HAP-1 (cell line): Measurements from ENCODE around the gene KCNG1.

ENCODE experiments used
- DNase-seq, 2 experiments: peaks; one replicate each; pipeline ENCODE4 v3.0.0-alpha.2; 2016 to 2020; ENCODE audit warnings: low spot score in 2 of 2
- H3K27me3 ChIP-seq: fragments of 250-450 bp; sonication (Bioruptor Pico); 2 replicates; pipeline ENCODE4 v1.5.1; 2020; ENCODE audit warnings: low read depth, mild to moderate bottlenecking, moderate library complexity
- H3K36me3 ChIP-seq: fragments of 250-450 bp; sonication (Bioruptor Pico); replicated peaks from 2 replicates; pipeline ENCODE4 v1.5.1; 2020; ENCODE audit warnings: mild to moderate bottlenecking
- H3K4me1 ChIP-seq: fragments of 250-450 bp; sonication (Bioruptor Pico); 2 replicates; pipeline ENCODE4 v1.5.1; 2020; ENCODE audit warnings: mild to moderate bottlenecking
- H3K4me3 ChIP-seq: fragments of 250-450 bp; sonication (Bioruptor Pico); 2 replicates; pipeline ENCODE4 v1.5.1; 2020; ENCODE audit warnings: mild to moderate bottlenecking, moderate library complexity
- H3K9me3 ChIP-seq: fragments of 250-450 bp; sonication (Bioruptor Pico); 2 replicates; pipeline ENCODE4 v1.5.1; 2020; ENCODE audit warnings: mild to moderate bottlenecking, moderate library complexity
- in situ Hi-C: fragments of 300-500 bp; cut with MboI; formaldehyde crosslinking; loops from 3 replicates; pipeline ENCODE4 v1.14.3; 2020; ENCODE audit warnings: low sequenced_read_pairs, inconsistent platforms, mixed read lengths

The KCNG1 gene

DNA sequence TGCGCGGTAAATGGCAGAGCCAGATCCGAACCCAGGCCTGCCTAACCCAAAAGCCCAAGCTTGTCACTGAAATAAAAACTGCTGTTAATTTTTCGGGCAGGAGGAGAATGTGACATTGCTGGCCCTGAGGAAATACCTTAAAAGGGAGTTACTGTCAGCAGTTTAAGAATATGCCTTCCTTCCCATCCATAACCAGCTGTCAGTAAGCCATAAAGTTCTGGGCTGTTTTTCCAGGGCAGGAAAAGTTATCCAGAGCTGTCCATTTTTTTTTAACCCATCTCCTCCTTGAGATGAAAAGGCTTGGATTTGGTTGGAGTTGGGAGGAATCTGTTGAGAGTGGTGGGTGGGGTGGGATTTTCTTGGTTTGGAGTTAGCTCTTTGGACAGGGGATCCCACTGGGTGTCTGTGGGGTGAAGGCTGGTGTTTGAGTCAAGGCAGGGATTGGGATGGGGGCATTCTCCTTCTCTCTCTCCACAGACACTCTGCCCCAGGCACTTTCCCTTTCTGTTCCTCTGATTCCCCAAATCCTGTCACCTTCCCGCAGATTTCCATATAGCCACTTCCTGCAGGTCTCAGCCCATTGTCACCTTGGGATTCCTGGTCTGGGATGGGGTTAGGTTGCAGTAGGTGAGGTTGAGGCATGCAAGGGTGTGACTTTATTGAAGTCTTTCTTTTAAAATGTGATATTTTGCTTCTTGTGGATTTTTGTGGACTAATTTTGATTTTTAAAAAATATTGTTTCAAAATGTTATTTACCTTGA, 4.3 kb upstream of the KCNG1 start:
- no peak for DNase-seq
- in situ Hi-C loops, result no loop called here
- H3K27me3 ChIP-seq, result peaks cover 46% of the 10 kb centered on the region

DNA sequence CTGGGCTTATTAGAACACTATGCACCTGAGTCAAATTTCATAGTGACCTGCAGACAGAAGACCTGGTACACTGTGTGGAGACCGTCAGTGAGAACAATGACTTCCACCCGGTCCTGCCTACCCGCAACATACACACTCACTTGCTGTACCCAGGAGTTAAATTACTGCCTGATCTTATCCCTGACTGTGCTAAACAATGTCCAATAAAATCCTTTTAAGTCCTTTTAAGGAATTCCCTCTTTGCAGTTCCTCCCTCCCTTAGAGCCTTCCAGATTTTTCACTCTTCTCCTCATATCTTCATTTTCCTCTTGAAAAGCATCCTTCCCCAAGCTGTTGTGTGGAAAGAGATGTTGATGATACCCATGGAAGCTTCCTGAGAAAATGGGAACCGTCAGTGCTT, 3.4 kb upstream of the KCNG1 start:
- Histone ChIP-seq H3K9me3 (no peaks in the 10 kb centered on the region), H3K4me3 (no peak overlapping the region), H3K36me3 (no peaks in the 10 kb centered on the region), H3K4me1 (peaks cover 11% of the 10 kb centered on the region), H3K27me3 (peaks cover 46% of the 10 kb centered on the region)
- in situ Hi-C loops, result no loop called here
- DNase-seq, result no peak

More for the DNA sequence above, 4.3 kb upstream of the KCNG1 start:
- peaks cover 7% of the 10 kb centered on the region for H3K4me1 ChIP-seq
- no peak overlapping the region for H3K4me3 ChIP-seq
- H3K36me3 ChIP-seq, result no peaks in the 10 kb centered on the region
- no peaks in the 10 kb centered on the region for H3K9me3 ChIP-seq

DNA sequence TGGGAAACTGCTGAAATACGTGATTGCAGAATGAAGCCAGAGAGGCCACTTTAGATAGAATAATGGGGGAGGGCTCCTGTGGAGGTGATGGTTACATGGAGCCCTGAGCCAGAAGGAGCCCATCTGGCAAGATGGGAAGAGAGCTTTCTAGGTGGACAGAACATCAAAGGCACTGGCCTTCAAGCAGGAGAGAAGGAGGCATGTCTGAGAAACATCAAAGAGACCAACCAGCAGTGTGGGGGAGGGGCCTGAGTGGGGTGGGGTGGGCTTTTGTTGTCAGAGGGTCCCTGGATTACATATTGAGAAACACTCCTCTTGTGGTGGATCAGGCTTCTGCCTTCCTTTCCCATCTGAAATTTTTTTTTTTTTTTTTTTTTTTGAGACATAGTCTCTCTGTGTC, 1.9 kb upstream of the KCNG1 start:
- no peaks in the 10 kb centered on the region for H3K36me3 ChIP-seq
- no peak for DNase-seq
- H3K27me3 ChIP-seq, result peaks cover 32% of the 10 kb centered on the region
- H3K4me1 ChIP-seq, result peaks cover 11% of the 10 kb centered on the region
- no peaks in the 10 kb centered on the region for H3K9me3 ChIP-seq
- in situ Hi-C loops, result no loop called here
- no peak overlapping the region for H3K4me3 ChIP-seq

DNA sequence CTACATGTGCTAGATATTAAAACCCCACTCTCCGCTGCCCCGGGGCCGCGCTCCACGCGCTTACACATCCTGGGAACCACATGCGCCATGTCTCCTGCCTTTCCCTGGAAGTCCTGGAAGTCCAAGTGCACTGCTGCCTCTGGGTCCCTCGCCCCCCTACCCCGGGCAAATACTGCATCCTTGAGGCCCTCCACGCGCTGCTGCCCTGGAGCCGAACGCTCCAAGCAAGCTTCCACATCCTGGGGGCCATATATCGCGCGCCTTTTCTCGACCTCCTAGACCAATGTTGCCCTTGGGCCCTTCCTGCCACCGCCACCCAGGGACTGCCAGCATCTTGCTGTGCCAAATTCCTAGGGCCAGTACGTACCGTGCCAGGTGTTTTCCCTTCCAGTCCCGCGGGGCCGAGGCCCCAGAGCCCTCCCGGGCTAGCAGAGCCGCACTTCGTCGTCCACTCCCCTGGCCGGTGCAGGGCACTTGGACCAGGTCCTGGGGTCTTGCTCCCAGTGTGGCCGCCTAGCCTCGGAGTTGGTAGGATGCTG, 779 bp upstream of the KCNG1 start:
- peak overlapping the region; percentile 44 for H3K4me3 ChIP-seq
- in situ Hi-C loops, result no loop called here

DNA sequence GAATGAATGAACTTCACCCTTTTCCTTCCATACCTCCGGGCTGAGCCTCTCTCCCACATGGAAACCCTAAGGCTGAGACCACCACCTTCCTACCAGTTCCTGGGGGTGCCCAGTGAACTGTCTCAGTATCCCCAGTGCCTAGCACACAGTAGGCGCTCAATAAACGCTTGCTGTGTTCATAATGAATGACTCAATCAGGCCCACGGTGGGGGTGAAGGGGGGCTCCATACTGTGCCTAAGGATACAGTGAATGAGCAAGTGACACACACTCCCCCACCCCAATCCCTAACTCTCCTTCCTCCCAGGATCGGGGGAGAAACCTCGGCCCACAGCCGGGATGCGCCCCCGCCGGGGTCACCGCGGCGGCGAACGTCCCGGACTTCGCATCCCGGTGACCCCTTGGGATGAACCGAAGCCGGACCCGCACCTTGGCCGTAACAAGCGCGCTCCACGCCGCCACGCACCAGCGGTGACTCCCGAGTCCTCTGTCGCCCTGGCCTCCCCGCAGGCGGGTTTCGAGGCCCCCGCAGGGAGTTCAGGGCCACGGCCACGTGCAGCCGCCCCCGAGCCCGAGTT, 592 bp downstream of the KCNG1 start:
- Histone ChIP-seq H3K36me3 (no peaks in the 10 kb centered on the region; the same call in 1 of the 2 replicates), H3K4me3 (peak overlapping the region; percentile 44), H3K9me3 (no peaks in the 10 kb centered on the region), H3K27me3 (peaks cover 10% of the 10 kb centered on the region), H3K4me1 (peaks cover 11% of the 10 kb centered on the region)
- DNase-seq, result no peak
- in situ Hi-C loops, result no loop called here

More for the DNA sequence above, 779 bp upstream of the KCNG1 start:
- Histone ChIP-seq H3K27me3 (peaks cover 21% of the 10 kb centered on the region), H3K36me3 (no peaks in the 10 kb centered on the region; the same call in 1 of the 2 replicates), H3K4me1 (peaks cover 11% of the 10 kb centered on the region), H3K9me3 (no peaks in the 10 kb centered on the region)
- DNase-seq, result no peak

DNA sequence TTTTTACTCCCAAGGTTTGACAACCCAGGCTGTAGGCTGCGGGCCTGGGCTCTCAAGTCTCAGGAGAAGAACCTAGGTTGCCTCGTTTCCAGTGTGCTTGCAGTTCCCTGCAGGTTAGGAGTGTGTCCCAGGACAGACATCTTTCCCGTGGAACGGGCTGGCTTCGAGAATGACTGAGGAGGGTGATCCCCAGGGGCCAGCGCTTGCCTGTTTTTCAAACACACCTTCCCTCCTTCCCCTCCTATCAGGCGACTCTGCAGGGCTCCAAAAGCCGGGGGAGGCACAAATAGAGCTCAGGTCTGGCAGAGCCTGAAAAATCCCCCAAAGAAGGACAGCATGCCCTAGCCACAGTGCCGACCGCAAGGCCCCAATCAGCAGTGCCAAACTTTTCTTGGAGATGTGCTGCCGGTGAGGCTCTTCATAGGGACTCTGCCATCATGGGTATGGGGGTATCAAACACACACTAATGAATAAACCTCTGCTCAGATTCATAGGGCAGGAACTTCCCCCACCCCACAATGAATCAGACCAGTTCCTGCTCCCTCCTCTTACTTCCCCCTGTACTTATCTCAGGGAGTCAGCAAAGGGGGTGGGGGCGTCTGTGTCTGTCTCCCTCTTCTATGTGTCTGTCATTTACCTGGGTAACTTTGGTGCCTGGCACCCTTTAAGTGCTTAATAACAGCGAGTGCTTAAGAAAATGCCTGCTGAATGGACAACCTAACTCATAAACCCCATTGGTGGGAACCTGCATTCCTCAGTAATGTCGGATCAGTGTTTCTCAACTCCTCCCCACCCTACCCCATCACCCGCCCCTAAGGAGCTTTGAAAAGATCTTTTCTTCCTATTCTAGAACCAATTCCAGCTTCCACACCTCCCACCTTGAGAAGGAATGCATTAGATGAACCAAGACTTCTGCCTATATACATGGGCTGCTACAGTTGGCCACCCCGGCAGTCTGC, 1.6 kb downstream of the KCNG1 start:
- peak; percentile 31 to 51 for DNase-seq
- no peaks in the 10 kb centered on the region; the same call in 1 of the 2 replicates for H3K36me3 ChIP-seq
- H3K27me3 ChIP-seq, result peaks cover 2% of the 10 kb centered on the region; the same call in 1 of the 2 replicates
- in situ Hi-C loops, result no loop called here
- peak overlapping the region; percentile 44 for H3K4me3 ChIP-seq
- H3K4me1 ChIP-seq, result peaks cover 11% of the 10 kb centered on the region
- no peaks in the 10 kb centered on the region for H3K9me3 ChIP-seq

DNA sequence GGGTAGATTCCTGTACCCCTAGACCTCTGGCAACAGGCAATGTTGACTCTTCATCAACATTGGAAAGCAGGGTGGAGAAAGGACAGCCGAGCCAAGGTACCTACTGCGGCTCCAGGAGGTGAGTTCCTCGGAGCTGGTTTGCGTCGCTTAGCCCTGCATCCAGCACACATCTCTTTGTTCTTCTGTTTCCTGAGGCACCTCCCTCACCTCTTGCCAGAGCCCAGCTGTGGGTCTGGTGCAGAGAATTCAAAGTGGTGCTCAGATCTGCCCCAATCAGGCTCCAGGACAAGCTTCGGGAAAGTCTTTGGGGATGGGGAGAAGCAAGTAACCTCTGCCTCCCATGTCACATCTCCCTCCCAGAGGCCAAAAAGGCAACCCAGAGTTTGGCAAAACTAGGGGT, 2.2 kb downstream of the KCNG1 start:
- in situ Hi-C loops, result no loop called here

DNA sequence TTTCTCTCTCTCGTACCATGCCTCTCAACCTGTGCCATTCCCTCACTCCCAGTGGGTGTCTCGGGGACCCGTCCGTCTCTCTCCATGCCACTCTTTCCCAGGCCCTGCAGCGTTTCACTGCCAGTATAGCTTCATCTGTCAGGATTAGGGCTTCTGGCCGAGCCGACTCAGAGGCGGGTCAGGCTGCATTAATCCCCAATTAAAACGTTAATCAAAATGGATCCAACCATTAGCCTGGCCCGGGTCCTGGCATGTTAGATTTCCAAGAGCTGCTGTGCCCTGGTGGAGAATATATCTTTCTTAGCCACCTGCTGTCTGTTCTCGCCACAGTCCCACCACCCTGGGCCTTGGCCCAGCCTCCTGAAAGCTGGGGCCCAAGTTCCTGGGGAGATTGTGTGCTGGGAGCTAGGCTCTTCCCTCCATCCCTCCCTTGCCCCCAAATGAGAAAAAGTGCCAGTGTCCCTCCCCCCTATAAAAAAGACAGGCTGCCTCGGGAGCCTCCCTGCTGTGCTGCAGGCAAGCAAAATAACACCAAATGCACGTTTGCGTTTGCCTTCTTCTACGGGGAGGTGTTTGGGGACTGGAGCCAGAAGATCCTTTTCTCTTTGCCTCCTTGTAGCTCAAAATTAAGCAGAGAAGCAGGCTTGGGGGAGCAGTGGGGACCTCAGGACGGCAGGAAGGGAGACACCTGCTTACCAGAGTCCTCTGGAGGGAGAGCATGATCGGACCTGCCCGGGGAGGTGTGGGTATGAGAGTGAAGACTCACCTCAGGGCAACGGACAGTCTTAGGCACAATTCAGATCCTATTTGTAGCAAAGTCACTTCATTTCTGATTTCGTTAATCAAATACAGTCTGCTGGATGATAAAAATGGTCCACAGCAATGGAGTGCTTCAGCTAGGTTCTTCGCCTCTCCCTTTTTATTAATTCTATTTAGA, 3.0 kb downstream of the KCNG1 start:
- H3K27me3 ChIP-seq, result no peaks in the 10 kb centered on the region
- in situ Hi-C loops, result no loop called here
- H3K36me3 ChIP-seq, result no peaks in the 10 kb centered on the region; the same call in 1 of the 2 replicates
- no peak for DNase-seq
- peaks cover 11% of the 10 kb centered on the region for H3K4me1 ChIP-seq
- H3K4me3 ChIP-seq, result no peak overlapping the region
- H3K9me3 ChIP-seq, result no peaks in the 10 kb centered on the region

More for the DNA sequence above, 2.2 kb downstream of the KCNG1 start:
- Histone ChIP-seq H3K4me1 (peaks cover 11% of the 10 kb centered on the region), H3K27me3 (no peaks in the 10 kb centered on the region), H3K9me3 (no peaks in the 10 kb centered on the region), H3K4me3 (no peak overlapping the region), H3K36me3 (no peaks in the 10 kb centered on the region; the same call in 1 of the 2 replicates)
- no peak for DNase-seq

DNA sequence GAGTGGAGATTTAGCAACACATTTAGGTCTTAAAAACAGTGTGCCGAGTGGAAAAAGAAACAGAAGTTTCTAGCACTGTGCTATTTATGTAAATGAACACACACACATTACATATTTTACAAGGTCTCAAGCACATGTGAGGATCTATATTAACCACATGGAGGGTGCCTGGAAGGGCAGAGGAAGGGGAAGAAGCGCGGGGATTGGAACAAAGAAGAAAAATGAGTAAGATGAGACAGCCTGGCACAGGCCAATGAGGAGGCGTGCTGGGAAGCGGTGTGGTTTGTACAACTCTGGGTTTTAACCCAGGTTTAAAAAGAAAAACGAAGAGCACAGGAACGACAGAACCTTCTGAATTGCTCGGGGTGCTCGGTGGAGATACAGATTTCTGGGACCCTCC, 5.7 kb downstream of the KCNG1 start:
- in situ Hi-C loops, result no loop called here
- H3K4me3 ChIP-seq, result no peak overlapping the region
- H3K36me3 ChIP-seq, result no peaks in the 10 kb centered on the region; the same call in 1 of the 2 replicates
- H3K4me1 ChIP-seq, result peaks cover 4% of the 10 kb centered on the region
- H3K27me3 ChIP-seq, result no peaks in the 10 kb centered on the region
- no peak for DNase-seq
- no peaks in the 10 kb centered on the region for H3K9me3 ChIP-seq

DNA sequence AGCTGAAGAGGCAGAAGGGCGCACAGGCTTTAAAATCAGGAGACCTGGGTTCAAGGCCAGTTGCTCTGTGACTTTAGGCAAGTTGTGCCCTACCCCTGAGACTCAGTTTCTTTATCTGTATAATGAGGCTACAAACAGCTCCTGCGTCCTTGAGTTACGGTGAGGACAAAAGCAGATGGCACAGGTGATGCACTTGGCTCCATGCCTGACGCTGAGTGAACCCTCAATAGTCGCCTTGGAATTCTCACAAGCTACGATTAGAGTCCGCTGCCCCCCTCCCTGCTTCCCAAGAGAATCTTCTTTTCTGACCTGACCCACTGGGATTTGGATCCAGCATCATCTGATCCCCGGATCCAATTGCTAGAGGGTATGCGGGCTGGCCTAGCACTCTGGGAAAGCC, 6.4 kb downstream of the KCNG1 start:
- Histone ChIP-seq H3K36me3 (no peaks in the 10 kb centered on the region; the same call in 1 of the 2 replicates), H3K9me3 (no peaks in the 10 kb centered on the region), H3K4me1 (no peaks in the 10 kb centered on the region), H3K27me3 (no peaks in the 10 kb centered on the region), H3K4me3 (no peak overlapping the region)
- in situ Hi-C loops, result no loop called here
- DNase-seq, result no peak

DNA sequence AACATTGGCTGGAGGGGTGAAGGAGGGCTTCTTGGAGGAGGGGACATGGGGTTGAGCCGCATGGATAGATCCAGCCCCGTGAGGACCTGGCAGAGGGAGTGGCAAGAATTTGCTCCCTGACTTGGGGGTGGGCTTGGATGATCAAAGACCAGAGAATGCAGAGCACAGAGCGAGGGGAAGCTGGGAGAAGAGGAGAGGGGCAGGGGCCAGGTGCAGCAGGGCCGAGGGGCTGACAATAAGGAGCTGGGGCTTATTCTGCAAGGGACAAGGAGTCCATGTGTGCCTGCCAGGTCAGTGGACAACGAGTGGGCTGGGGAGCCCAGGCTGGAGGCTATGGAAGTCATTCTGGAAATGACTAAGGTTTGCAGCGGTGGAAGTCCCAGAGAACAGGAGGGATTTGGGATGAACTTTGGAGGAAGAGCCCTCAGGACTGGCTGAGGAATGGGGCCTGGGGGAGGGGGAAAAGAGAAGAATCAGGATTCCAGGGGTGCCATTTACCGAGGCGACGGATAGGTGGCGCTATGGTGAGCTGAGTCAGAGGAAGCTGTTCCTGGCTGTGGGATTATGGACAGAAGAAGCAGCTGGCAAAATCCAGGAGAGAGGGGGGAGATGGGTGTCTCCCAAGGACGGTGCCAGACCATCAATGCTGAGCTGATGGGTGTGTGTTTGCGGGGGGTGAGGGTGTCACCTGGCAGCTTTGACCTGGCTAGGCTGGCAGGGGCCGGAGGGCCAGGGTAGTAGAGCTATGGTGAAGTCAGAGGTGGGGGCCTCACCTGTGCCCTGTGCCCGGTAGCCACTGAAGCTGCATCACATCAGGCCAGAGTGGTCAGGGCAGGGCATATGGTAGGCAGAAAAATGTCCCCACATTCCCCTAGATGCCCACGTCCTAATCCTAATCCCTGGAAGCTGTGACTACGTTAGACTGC, 7.8 kb downstream of the KCNG1 start:
- in situ Hi-C loops, result no loop called here
- no peaks in the 10 kb centered on the region for H3K27me3 ChIP-seq

More for the DNA sequence above, 7.8 kb downstream of the KCNG1 start:
- Histone ChIP-seq H3K4me1 (no peaks in the 10 kb centered on the region), H3K36me3 (no peaks in the 10 kb centered on the region; the same call in 1 of the 2 replicates), H3K9me3 (no peaks in the 10 kb centered on the region), H3K4me3 (no peak overlapping the region)
- peak; percentile 66 to 85 for DNase-seq
